WI38 (cell line): Measurements from ENCODE around the gene PDE4B.

Source experiments
- H3K4me3 ChIP-seq: 2 replicates; pipeline ENCODE4 v1.5.1; 2011; ENCODE audit warnings: low read depth, mild to moderate bottlenecking, control low read depth, low read length
- CTCF ChIP-seq: IDR thresholded peaks from 2 replicates; pipeline ENCODE4 v1.5.1; 2012; ENCODE audit warnings: low read depth, mild to moderate bottlenecking, control low read depth, low read length

The PDE4B gene

GRCh38 chr1:65762081-65762862, 30.4 kb upstream of the PDE4B start:
- H3K4me3 ChIP-seq, result no peak overlapping the region
- no peak for TF ChIP-seq CTCF

GRCh38 chr1:65764052-65764451, 28.6 kb upstream of the PDE4B start:
- H3K4me3 ChIP-seq, result no peak overlapping the region
- no peak for TF ChIP-seq CTCF

- H3K4me3 ChIP-seq, result no peak overlapping the region
- TF ChIP-seq CTCF, result no peak
Observed at GRCh38 chr1:65765631-65766030, 27.1 kb upstream of the PDE4B start.

GRCh38 chr1:65769636-65770035, 23.1 kb upstream of the PDE4B start:
- no peak for TF ChIP-seq CTCF
- no peak overlapping the region for H3K4me3 ChIP-seq

GRCh38 chr1:65772607-65773006, 20.1 kb upstream of the PDE4B start:
- H3K4me3 ChIP-seq, result no peak overlapping the region
- no peak for TF ChIP-seq CTCF

- no peak for TF ChIP-seq CTCF
- H3K4me3 ChIP-seq, result no peak overlapping the region
Observed at GRCh38 chr1:65773391-65774123, 19.1 kb upstream of the PDE4B start.

GRCh38 chr1:65788762-65789161, 3.9 kb upstream of the PDE4B start:
- no peak for TF ChIP-seq CTCF
- no peak overlapping the region for H3K4me3 ChIP-seq
